GM18499 (cell line): ENCODE measurements around the gene MGP.

ENCODE experiments used
- ATAC-seq: cut with Tn5 transposase; IDR thresholded peaks from one replicate; pipeline ENCODE4 v1.9.1; 2021; ENCODE audit warnings: moderate number of reproducible peaks; ENCODE audit not compliant: insufficient read depth, unreplicated experiment

Gene MGP

GRCh38 chr12:14885718-14886221 lies at the start of gene MGP:
Gene MGP (minus strand): TSS chr12:14885854. CDS start chr12:14885791, 63 bp downstream.
- no peak for ATAC-seq

GRCh38 chr12:14935031-14935430 lies 49.4 kb upstream of the MGP start:
- ATAC-seq, result no peak

- ATAC-seq, result no peak
Measured at GRCh38 chr12:14934511-14934910, 48.9 kb upstream of the MGP start.

- ATAC-seq, result no peak
Measured at GRCh38 chr12:14931791-14932560, 46.3 kb upstream of the MGP start.

- no peak for ATAC-seq
Measured at GRCh38 chr12:14931359-14931758, 45.7 kb upstream of the MGP start.

GRCh38 chr12:14930299-14930698 lies 44.6 kb upstream of the MGP start:
- no peak for ATAC-seq

GRCh38 chr12:14928931-14929330 lies 43.3 kb upstream of the MGP start:
- no peak for ATAC-seq

GRCh38 chr12:14927267-14927666 lies 41.6 kb upstream of the MGP start:
- ATAC-seq, result no peak

- no peak for ATAC-seq
Measured at GRCh38 chr12:14924541-14924940, 38.9 kb upstream of the MGP start.

- ATAC-seq, result no peak
Measured at GRCh38 chr12:14923944-14924343, 38.3 kb upstream of the MGP start.

- peak; percentile 58 for ATAC-seq
Measured at GRCh38 chr12:14921218-14921617, 35.6 kb upstream of the MGP start.

GRCh38 chr12:14920475-14921126 lies 34.9 kb upstream of the MGP start:
- peak; percentile 38 for ATAC-seq

- ATAC-seq, result no peak
Measured at GRCh38 chr12:14919455-14919854, 33.8 kb upstream of the MGP start.

GRCh38 chr12:14915736-14916135 lies 30.1 kb upstream of the MGP start:
- ATAC-seq, result no peak

GRCh38 chr12:14913381-14913781 lies 27.7 kb upstream of the MGP start:
- no peak for ATAC-seq

- ATAC-seq, result no peak
Measured at GRCh38 chr12:14911131-14911530, 25.5 kb upstream of the MGP start.

- ATAC-seq, result no peak
Measured at GRCh38 chr12:14910090-14910915, 24.6 kb upstream of the MGP start.

GRCh38 chr12:14907953-14908352 lies 22.3 kb upstream of the MGP start:
- ATAC-seq, result no peak

GRCh38 chr12:14906114-14906513 lies 20.5 kb upstream of the MGP start:
- ATAC-seq, result no peak

GRCh38 chr12:14905269-14906004 lies 19.8 kb upstream of the MGP start:
- ATAC-seq, result no peak
